Peyer's patch (tissue), 4 donors: ENCODE measurements around the gene SH2D6. TPM values are rescaled to one million over a fixed set of nuclear protein-coding genes. Genes with fewer than 3 reads are reported as not detected.

Experiments used
- DNase-seq, 3 donors: peaks; one replicate each; pipeline ENCODE4 v3.0.0-alpha.2; 2017 to 2019
- H3K27ac ChIP-seq, 4 donors: fragments of 200-600 bp; sonication (generic); one replicate each; pipeline ENCODE4 v1.5.1; 2016 to 2019
- H3K27me3 ChIP-seq, 2 donors: fragments of 200-600 bp; sonication (generic); one replicate each; pipeline ENCODE4 v1.5.1; 2019
- H3K36me3 ChIP-seq, 3 donors: fragments of 200-600 bp; sonication (generic); one replicate each; pipeline ENCODE4 v1.5.1; 2016 to 2019
- H3K4me1 ChIP-seq, 4 donors: fragments of 200-600 bp; sonication (generic); one replicate each; pipeline ENCODE4 v1.5.1; 2016 to 2019
- H3K4me3 ChIP-seq, 4 donors: fragments of 200-600 bp; sonication (generic); 1 replicate in 3 of 4; 2 replicates in 1 of 4; pipeline ENCODE4 v1.5.1; 2016 to 2019; ENCODE audit warnings: mild to moderate bottlenecking in 1 of 4
- H3K9me3 ChIP-seq, 4 donors: fragments of 200-600 bp; sonication (generic); one replicate each; pipeline ENCODE4 v1.5.1; 2016 to 2019; ENCODE audit warnings: mild to moderate bottlenecking in 1 of 4
- POLR2A ChIP-seq, 2 donors: fragments of 450-650 bp; IDR thresholded peaks; one replicate each; pipeline ENCODE4 v1.5.1; 2017; ENCODE audit warnings: antibody characterized with exemption in 2 of 2, mild to moderate bottlenecking in 2 of 2, moderate library complexity in 2 of 2
- total RNA-seq, 4 donors: library from RNA; depleted of rRNA; stranded (reverse); fragments of >200 nt; gene quantifications; one replicate each; pipeline ENCODE4 v1.1.0, GENCODE V29; 2016
- TF ChIP-seq, protein P1 (sequence below), 6 experiments: fragments of 450-650 bp in 4 of 6; fragments of 200-600 bp in 2 of 6; sonication (generic) in 1 of 6; IDR thresholded peaks; one replicate each; pipeline ENCODE4 v1.5.1; 2017 to 2019; ENCODE audit warnings: antibody characterized with exemption in 6 of 6, mild to moderate bottlenecking in 3 of 6, moderate library complexity in 1 of 6

SH2D6 gene
- total RNA-seq, 4 donors from 2014 or later = 12.4 to 38.0 (median 15.2) TPM

DNA sequence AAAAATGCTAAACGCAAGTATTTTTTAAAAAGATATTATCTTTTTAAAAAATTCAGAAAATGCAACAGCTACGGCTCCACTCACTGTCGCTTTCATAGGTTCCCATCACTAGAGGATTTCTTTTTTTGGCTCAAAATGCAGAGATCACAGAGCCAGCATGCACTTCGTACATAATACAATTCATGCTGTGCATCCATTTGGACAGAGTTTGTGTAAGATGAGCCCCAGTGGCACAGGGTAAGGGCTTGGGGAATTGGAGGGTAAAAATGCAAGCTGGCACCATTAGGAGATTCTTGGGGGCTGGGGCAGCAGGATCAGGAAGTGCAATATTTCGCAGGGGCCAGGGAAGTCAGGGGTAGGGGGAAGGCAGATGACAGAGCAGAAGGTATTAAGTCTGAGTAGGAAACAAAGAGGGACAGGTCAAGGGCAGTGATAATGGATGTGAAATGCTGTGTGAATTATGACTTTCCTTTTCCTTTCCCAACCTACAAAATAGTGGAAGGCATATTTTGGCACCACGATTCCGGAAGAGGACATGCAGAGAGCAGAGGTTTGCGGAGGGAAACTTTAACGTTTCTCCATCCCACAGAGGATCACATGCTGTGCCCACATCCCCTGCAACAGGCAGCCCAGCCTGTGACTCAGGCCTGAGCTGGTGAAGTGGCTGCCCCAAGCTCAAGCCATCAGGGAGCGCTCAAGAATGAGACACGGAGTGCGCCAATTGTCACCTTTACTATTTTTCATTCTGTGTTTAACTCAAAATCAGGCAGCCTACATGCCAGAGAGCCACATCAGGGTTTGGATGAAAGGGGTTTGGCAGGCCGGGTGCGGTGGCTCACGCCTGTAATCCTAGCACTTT, 13.1 kb upstream of the SH2D6 start:
- TF ChIP-seq, protein P1, sequence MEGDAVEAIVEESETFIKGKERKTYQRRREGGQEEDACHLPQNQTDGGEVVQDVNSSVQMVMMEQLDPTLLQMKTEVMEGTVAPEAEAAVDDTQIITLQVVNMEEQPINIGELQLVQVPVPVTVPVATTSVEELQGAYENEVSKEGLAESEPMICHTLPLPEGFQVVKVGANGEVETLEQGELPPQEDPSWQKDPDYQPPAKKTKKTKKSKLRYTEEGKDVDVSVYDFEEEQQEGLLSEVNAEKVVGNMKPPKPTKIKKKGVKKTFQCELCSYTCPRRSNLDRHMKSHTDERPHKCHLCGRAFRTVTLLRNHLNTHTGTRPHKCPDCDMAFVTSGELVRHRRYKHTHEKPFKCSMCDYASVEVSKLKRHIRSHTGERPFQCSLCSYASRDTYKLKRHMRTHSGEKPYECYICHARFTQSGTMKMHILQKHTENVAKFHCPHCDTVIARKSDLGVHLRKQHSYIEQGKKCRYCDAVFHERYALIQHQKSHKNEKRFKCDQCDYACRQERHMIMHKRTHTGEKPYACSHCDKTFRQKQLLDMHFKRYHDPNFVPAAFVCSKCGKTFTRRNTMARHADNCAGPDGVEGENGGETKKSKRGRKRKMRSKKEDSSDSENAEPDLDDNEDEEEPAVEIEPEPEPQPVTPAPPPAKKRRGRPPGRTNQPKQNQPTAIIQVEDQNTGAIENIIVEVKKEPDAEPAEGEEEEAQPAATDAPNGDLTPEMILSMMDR (IDR thresholded peaks at IDR 0.05) = no peak
- TF ChIP-seq POLR2A (IDR thresholded peaks at IDR 0.05) = no peak
- H3K4me1 ChIP-seq = peaks cover 0 to 21% (median 14%) of the 10 kb centered on the region in 4 donors
- H3K27ac ChIP-seq = peak overlapping the region in 3 of 4 donors; percentile 21 to 66 (median 54)
- no peaks in the 10 kb centered on the region for H3K9me3 ChIP-seq
- H3K27me3 ChIP-seq = no peaks in the 10 kb centered on the region
- no peak overlapping the region for H3K4me3 ChIP-seq
- H3K36me3 ChIP-seq = peaks cover 0 to 14% (median 0%) of the 10 kb centered on the region in 3 donors
- peak in 2 of 3 donors; percentile 82 to 90 for DNase-seq

DNA sequence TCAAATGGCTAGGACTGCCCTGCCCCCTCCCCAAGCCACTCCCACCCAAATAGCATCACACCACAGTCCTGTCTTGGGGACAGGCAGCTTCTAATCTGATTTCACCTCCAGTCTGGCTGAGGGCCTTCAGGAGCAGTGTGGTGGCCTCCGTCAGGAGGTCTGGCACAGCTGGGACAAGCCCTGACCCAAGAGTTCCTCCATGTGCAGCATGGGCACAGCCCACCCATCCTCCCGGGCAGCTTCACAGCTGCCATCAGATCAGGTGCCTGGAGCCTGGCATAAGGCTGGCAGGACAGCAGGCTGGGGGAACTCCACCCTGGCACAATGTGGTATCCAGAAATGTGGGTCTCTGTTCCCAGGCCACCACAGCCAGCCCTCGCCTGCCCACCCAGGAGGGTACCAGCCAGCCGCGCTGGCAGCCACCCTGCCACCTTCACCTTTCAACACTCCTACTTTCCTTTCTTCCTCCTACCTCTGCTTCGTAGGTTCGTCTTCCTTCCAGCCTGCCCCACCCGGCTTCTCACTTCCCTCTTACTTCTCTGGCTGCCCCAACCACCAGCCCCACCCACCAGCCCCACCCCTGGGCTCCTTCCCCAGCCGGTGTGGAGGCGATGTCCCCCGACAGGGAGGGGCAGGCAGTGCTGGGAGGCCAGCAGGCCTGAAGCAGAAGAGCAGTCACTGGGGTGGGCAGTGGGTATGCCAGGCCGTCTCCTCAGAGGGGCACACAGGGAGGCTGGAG, 8.5 kb upstream of the SH2D6 start, which contains the start of gene CAPG:
CAPG (minus strand) TSS at position 522 of the 739 bp plus-strand sequence. CDS start 8,221 bp downstream, outside the sequence.
- peaks cover 0 to 35% (median 16%) of the 10 kb centered on the region in 4 donors for H3K4me1 ChIP-seq
- H3K27ac ChIP-seq = peak within 1 kb of the TSS; percentile 72 to 87 (median 82)
- peak in 1 of 2 donors; percentile 22 for TF ChIP-seq POLR2A (IDR thresholded peaks at IDR 0.05)
- TF ChIP-seq, protein P1 (IDR thresholded peaks at IDR 0.05) = no peak
- peak within 1 kb of the TSS; percentile 31 to 52 (median 46) for H3K4me3 ChIP-seq
- no peaks in the 10 kb centered on the region for H3K9me3 ChIP-seq
- H3K36me3 ChIP-seq = no peaks in the 10 kb centered on the region
- peak; percentile 89 to 94 (median 92) for DNase-seq
- no peaks in the 10 kb centered on the region for H3K27me3 ChIP-seq

DNA sequence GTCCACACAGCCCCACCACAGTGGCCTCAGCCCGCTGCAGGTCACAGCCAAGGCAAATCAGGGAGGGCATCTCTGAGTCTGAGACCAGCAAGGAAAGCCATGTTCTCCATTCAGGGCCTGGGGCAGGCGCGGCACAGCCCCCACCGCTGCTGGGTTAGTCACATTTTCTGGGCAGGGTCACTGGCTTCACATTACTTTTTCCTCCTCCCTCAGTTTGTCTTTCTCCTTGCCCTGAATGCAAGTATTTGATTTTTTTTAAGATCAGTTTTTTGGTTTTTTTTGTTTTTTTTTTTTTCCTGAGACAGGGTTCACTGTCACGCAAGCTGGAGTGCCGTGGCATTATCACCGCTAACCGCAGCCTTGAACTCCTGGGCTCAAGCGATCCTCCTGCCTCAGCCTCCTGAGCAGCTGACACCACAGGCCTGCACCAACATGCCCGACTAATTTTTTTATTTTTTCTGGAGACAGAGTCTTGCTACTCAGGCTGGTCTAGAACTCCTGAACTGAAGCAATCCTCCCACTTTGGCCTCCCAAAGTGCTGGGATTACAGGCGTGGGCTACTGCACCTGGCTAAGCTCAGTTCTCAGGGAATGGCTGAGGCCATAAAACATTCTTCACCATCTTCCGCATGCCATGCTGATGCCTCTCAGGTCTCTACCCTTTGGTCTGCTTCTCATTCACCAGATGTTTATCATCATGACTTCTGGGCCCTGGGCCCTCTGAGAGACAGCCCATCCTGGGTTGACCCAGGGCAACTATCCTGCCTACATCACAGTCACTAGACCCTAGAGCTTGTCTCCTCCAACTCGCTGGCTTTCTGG, 7.7 kb upstream of the SH2D6 start:
- Histone ChIP-seq H3K27me3 (no peaks in the 10 kb centered on the region), H3K27ac (peak overlapping the region; percentile 72 to 87 (median 82)), H3K4me3 (peak overlapping the region in 2 of 4 donors; percentile 44 to 52), H3K9me3 (no peaks in the 10 kb centered on the region), H3K4me1 (peaks cover 0 to 35% (median 15%) of the 10 kb centered on the region in 4 donors), H3K36me3 (no peaks in the 10 kb centered on the region)
- TF ChIP-seq, protein P1 (IDR thresholded peaks at IDR 0.05) = no peak
- no peak for TF ChIP-seq POLR2A (IDR thresholded peaks at IDR 0.05)
- DNase-seq = no peak

DNA sequence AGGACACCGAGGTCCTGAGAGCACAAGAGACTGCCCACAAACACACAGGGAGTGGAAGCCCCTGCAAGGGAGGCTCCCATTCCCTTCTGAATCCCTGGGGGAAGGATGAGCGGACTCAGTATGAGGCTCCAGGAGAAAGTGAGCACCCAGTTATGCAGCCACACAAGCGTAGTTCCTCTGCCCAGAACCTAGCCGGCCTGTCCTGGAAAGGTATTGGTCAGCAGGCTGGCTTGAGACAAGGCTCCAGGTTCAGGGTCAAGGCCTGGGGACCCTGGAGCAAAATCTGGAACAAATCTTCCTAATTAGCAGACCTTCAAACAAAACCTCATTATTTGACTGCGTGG, 7.1 kb upstream of the SH2D6 start:
- no peaks in the 10 kb centered on the region for H3K36me3 ChIP-seq
- no peaks in the 10 kb centered on the region for H3K9me3 ChIP-seq
- DNase-seq = no peak
- H3K4me1 ChIP-seq = peaks cover 0 to 35% (median 12%) of the 10 kb centered on the region in 4 donors
- TF ChIP-seq, protein P1 (IDR thresholded peaks at IDR 0.05) = no peak
- no peak for TF ChIP-seq POLR2A (IDR thresholded peaks at IDR 0.05)
- H3K4me3 ChIP-seq = no peak overlapping the region
- no peaks in the 10 kb centered on the region for H3K27me3 ChIP-seq
- H3K27ac ChIP-seq = peak overlapping the region in 1 of 4 donors; percentile 37
